Measurements from ENCODE around the gene CPA4. TPM values are rescaled to one million over a fixed set of nuclear protein-coding genes. Genes with fewer than 3 reads are reported as not detected.

The CPA4 gene
- total RNA-seq, 1 donor = 28.2 TPM

DNA sequence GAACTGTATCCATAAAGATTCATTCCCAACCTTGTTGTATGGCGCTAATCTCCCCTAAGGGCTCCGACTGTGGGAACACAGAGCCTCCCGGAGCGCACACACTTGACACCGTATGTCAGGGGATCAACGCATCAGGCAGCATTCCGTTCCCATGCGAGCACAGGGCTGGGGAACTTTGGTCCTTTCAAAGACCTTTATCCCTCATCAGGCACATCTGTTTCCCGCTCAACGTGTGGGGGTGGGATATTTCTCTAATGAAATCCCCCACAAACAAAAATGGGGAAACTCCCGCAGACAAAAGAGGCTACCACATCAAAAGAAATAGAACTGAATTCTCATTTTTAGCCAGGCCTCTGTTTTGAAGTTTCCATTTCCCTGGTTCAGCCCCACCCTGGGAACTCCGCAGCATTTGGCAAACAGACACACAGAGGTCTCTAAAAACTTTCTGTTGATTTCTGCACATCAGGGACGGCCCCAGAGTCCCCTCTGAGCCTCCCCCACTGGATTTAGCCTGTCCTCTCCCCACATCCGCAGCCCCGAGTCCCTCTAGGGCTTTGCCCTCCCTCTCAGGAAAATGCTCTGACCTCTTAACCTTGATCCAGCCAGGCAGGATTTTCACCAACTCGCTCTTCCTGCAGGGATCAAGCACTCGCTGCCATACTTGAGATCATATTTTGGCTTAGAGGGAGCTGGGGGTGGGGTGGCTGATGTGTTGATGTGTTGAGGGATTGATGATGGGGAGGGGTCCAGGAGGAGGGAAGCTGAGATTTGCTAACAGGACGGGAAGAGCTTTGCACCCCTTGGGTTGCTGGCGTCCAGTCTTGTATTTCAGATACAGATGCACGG, 58.2 kb downstream of the CPA4 start:
- no peaks in the 10 kb centered on the region for H3K27me3 ChIP-seq (ENCODE audit: insufficient read depth, low read length)
- no peak overlapping the region for H3K4me2 ChIP-seq (ENCODE audit: insufficient read depth, low read length)
- DNase-seq (ENCODE audit: insufficient read length, low spot score, missing footprints) = peak; percentile 41
- TF ChIP-seq, protein P1, sequence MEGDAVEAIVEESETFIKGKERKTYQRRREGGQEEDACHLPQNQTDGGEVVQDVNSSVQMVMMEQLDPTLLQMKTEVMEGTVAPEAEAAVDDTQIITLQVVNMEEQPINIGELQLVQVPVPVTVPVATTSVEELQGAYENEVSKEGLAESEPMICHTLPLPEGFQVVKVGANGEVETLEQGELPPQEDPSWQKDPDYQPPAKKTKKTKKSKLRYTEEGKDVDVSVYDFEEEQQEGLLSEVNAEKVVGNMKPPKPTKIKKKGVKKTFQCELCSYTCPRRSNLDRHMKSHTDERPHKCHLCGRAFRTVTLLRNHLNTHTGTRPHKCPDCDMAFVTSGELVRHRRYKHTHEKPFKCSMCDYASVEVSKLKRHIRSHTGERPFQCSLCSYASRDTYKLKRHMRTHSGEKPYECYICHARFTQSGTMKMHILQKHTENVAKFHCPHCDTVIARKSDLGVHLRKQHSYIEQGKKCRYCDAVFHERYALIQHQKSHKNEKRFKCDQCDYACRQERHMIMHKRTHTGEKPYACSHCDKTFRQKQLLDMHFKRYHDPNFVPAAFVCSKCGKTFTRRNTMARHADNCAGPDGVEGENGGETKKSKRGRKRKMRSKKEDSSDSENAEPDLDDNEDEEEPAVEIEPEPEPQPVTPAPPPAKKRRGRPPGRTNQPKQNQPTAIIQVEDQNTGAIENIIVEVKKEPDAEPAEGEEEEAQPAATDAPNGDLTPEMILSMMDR (IDR thresholded peaks at IDR 0.05; ENCODE audit: extremely low read depth, low read depth, low read length) = no peak
- H3K4me3 ChIP-seq (ENCODE audit: insufficient read depth, low read length) = no peak overlapping the region
- H3K27ac ChIP-seq (ENCODE audit: low read depth, low read length) = no peak overlapping the region
- peaks cover 18% of the 10 kb centered on the region for H3K4me1 ChIP-seq (ENCODE audit: insufficient read depth, low read length)
- no peaks in the 10 kb centered on the region for H3K9me3 ChIP-seq (ENCODE audit: low read depth, low read length)
- no peaks in the 10 kb centered on the region for H4K20me1 ChIP-seq (ENCODE audit: insufficient read depth, low read length)
- H3K79me2 ChIP-seq (ENCODE audit: insufficient read depth, low read length) = no peaks in the 10 kb centered on the region
- no peaks in the 10 kb centered on the region for H3K36me3 ChIP-seq (ENCODE audit: insufficient read depth, low read length)
- H2AFZ ChIP-seq (ENCODE audit: low read length) = no peak overlapping the region

DNA sequence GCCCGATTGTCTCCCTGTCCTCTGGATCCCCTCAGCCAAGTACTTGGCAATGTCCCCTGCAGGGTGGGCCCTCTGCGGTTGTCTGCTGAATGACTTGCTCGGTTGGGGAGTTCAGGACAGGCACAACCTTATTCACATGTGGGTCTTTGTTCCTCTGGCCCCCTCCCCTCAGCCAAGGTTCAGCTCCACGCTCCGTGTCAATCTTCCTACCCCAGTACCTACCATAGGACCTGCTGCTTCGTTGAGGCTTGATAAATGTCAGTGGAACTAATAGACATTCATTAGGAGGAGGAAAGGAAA, 58.8 kb downstream of the CPA4 start:
- no peak for DNase-seq (ENCODE audit: insufficient read length, low spot score, missing footprints)
- Histone ChIP-seq H2AFZ (ENCODE audit: low read length) (no peak overlapping the region), H3K4me3 (ENCODE audit: insufficient read depth, low read length) (no peak overlapping the region), H4K20me1 (ENCODE audit: insufficient read depth, low read length) (no peaks in the 10 kb centered on the region), H3K27ac (ENCODE audit: low read depth, low read length) (no peak overlapping the region), H3K4me2 (ENCODE audit: insufficient read depth, low read length) (no peak overlapping the region), H3K4me1 (ENCODE audit: insufficient read depth, low read length) (peaks cover 24% of the 10 kb centered on the region), H3K27me3 (ENCODE audit: insufficient read depth, low read length) (no peaks in the 10 kb centered on the region), H3K79me2 (ENCODE audit: insufficient read depth, low read length) (no peaks in the 10 kb centered on the region), H3K36me3 (ENCODE audit: insufficient read depth, low read length) (no peaks in the 10 kb centered on the region), H3K9me3 (ENCODE audit: low read depth, low read length) (no peaks in the 10 kb centered on the region)
- TF ChIP-seq, protein P1 (IDR thresholded peaks at IDR 0.05; ENCODE audit: extremely low read depth, low read depth, low read length) = no peak

DNA sequence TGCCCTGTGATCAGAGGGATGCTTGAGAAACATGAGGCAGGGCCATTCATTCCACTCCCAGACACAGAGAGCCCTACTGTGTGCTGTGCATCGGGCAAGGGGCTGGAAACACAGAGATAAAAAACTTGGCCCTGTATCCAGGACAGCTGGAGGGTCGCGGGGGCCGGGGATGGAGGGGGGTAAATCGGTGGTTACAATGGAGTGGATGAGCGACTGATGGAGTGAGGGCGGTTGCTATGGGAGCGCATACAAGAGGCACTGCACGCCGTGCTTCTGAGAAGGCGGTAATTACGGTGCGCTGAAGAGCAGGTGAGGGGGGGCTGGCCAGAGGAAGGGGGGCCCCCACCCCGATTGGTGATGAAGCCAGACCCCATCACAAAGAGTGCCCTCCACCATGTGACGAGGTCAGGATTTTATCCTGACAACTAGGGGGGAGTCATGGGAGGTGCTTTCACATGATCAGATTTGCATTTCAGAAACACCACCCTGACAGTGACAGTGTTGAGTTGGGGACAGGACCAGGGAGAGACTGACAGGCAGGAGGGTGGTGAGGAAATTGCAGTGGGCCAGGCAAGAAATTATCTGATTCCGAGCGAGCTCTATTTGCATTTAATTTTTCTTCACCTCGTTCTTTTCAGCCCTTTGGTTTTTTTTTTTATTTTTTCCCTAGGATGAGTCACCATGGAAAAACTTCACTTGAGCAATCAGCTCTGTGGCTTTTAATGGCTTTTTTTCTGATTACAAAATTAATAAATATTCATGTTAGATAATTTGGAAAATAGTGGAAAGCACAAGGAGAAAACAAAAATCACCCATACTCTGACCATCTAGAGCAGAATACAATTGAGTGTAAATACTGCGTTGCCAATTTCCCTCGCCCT, 59.5 kb downstream of the CPA4 start:
- Histone ChIP-seq H3K4me2 (ENCODE audit: insufficient read depth, low read length) (peak overlapping the region; percentile 64), H3K36me3 (ENCODE audit: insufficient read depth, low read length) (no peaks in the 10 kb centered on the region), H3K27ac (ENCODE audit: low read depth, low read length) (no peak overlapping the region), H2AFZ (ENCODE audit: low read length) (peak overlapping the region; percentile 52), H3K4me1 (ENCODE audit: insufficient read depth, low read length) (peaks cover 31% of the 10 kb centered on the region), H3K79me2 (ENCODE audit: insufficient read depth, low read length) (no peaks in the 10 kb centered on the region), H3K27me3 (ENCODE audit: insufficient read depth, low read length) (no peaks in the 10 kb centered on the region), H4K20me1 (ENCODE audit: insufficient read depth, low read length) (no peaks in the 10 kb centered on the region), H3K4me3 (ENCODE audit: insufficient read depth, low read length) (peak overlapping the region; percentile 9), H3K9me3 (ENCODE audit: low read depth, low read length) (no peaks in the 10 kb centered on the region)
- TF ChIP-seq, protein P1 (IDR thresholded peaks at IDR 0.05; ENCODE audit: extremely low read depth, low read depth, low read length) = no peak
- DNase-seq (ENCODE audit: insufficient read length, low spot score, missing footprints) = peak; percentile 86

DNA sequence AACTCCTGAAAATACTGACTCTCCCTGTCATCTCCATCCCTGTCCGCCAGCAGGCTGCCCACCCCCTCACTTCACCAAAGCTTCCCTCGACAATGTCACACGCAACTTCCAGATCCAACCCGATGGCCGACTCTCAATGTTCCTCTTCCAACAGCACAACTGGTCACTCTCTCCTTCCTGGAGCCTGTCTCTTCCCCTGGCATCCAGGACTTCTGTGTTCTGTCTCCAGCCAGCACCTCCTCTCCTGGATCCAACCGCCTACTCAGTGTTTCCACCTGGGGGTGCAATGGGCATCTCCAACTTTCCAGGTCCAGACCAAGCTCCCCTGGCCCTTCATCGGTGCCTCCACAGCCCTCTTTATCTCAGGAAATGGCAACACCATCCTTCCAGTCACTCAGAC, 60.2 kb downstream of the CPA4 start:
- peak overlapping the region; percentile 64 for H3K4me2 ChIP-seq (ENCODE audit: insufficient read depth, low read length)
- no peak overlapping the region for H3K27ac ChIP-seq (ENCODE audit: low read depth, low read length)
- H2AFZ ChIP-seq (ENCODE audit: low read length) = peak overlapping the region; percentile 48
- no peaks in the 10 kb centered on the region for H4K20me1 ChIP-seq (ENCODE audit: insufficient read depth, low read length)
- H3K4me1 ChIP-seq (ENCODE audit: insufficient read depth, low read length) = peaks cover 33% of the 10 kb centered on the region
- H3K79me2 ChIP-seq (ENCODE audit: insufficient read depth, low read length) = no peaks in the 10 kb centered on the region
- H3K36me3 ChIP-seq (ENCODE audit: insufficient read depth, low read length) = no peaks in the 10 kb centered on the region
- no peaks in the 10 kb centered on the region for H3K9me3 ChIP-seq (ENCODE audit: low read depth, low read length)
- H3K27me3 ChIP-seq (ENCODE audit: insufficient read depth, low read length) = no peaks in the 10 kb centered on the region
- H3K4me3 ChIP-seq (ENCODE audit: insufficient read depth, low read length) = no peak overlapping the region
- TF ChIP-seq, protein P1 (IDR thresholded peaks at IDR 0.05; ENCODE audit: extremely low read depth, low read depth, low read length) = no peak
- DNase-seq (ENCODE audit: insufficient read length, low spot score, missing footprints) = no peak
